ENCODE data around the gene IL31RA. TPM values are rescaled to one million over a fixed set of nuclear protein-coding genes. Genes with fewer than 3 reads are reported as not detected.

IL31RA gene
- total RNA-seq, 6 donors from 2014 or later, result 0.31 TPM; not detected in 5

DNA sequence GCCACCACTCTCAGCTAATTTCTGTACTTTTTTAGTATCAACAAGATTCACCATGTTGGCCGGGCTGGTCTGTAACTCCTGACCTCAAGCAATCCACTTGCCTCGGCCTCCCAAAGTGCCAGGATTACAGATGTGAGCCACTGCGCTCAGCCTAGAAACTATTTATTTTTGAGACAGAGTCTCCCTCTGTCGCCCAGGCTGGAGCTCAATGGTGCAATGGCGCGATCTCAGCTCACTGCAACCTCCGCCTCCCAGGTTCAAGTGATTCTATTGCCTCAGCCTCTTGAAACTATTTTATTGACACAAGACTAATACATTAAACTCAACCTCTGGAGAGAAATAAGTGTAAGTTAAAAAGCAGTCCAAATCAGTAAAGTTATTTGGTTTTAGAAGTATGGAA is 109.6 kb downstream of the IL31RA start:
- WGBS, 2 donors, result 70 to 87% methylated on average over 7 of the region's 7 CpGs
- peak; percentile 35 to 55 for ATAC-seq (ENCODE audit: low FRiP score in 2 of 2)

DNA sequence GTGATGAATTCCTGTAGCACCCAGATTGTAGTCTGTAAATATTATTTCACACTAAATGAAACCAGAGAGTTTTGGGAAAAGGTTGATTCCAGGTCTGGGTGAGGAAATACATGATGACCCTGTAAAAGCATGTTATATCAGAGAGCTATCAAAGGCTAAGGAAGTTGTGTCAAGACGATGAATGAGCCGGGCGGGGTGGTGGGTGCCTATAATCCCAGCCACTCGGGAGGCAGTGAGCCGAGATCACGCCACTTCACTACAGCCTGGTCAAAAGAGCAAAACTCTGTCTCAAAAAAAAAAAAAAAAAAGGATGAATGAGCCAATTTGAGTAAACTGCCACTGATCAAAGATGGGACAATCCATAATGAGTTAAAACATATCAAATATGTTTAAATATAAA is 114.4 kb downstream of the IL31RA start:
- no peak for DNase-seq
- WGBS, 2 donors, result 58 to 66% methylated on average over 6 of the region's 6 CpGs
- Histone ChIP-seq H3K4me3 (no peak overlapping the region), H3K27ac (peak overlapping the region in 2 of 4 donors; percentile 5 to 53), H3K27me3 (no peaks in the 10 kb centered on the region), H3K36me3 (peaks cover 7 to 56% (median 25%) of the 10 kb centered on the region in 4 donors), H3K4me1 (peaks cover 0 to 20% (median 15%) of the 10 kb centered on the region in 4 donors), H3K9me3 (no peaks in the 10 kb centered on the region)
- ATAC-seq (ENCODE audit: low FRiP score in 2 of 2), result no peak
- TF ChIP-seq POLR2A (IDR thresholded peaks at IDR 0.05) (no peak), EP300 (IDR thresholded peaks at IDR 0.05) (no peak), POLR2AphosphoS5 (IDR thresholded peaks at IDR 0.05) (no peak)
- TF ChIP-seq, protein P1, sequence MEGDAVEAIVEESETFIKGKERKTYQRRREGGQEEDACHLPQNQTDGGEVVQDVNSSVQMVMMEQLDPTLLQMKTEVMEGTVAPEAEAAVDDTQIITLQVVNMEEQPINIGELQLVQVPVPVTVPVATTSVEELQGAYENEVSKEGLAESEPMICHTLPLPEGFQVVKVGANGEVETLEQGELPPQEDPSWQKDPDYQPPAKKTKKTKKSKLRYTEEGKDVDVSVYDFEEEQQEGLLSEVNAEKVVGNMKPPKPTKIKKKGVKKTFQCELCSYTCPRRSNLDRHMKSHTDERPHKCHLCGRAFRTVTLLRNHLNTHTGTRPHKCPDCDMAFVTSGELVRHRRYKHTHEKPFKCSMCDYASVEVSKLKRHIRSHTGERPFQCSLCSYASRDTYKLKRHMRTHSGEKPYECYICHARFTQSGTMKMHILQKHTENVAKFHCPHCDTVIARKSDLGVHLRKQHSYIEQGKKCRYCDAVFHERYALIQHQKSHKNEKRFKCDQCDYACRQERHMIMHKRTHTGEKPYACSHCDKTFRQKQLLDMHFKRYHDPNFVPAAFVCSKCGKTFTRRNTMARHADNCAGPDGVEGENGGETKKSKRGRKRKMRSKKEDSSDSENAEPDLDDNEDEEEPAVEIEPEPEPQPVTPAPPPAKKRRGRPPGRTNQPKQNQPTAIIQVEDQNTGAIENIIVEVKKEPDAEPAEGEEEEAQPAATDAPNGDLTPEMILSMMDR (IDR thresholded peaks at IDR 0.05), result no peak

More for the DNA sequence above, 109.6 kb downstream of the IL31RA start:
- Histone ChIP-seq H3K4me1 (peaks cover 0 to 10% (median 6%) of the 10 kb centered on the region in 4 donors), H3K36me3 (peaks cover 22 to 78% (median 44%) of the 10 kb centered on the region in 4 donors), H3K27me3 (no peaks in the 10 kb centered on the region), H3K4me3 (no peak overlapping the region), H3K27ac (no peak overlapping the region), H3K9me3 (no peaks in the 10 kb centered on the region)
- TF ChIP-seq EP300 (IDR thresholded peaks at IDR 0.05), result no peak
- TF ChIP-seq POLR2A (IDR thresholded peaks at IDR 0.05), result no peak
- TF ChIP-seq, protein P1 (IDR thresholded peaks at IDR 0.05), result no peak
- TF ChIP-seq POLR2AphosphoS5 (IDR thresholded peaks at IDR 0.05), result no peak
- peak in 1 of 2 donors; percentile 56 for DNase-seq

DNA sequence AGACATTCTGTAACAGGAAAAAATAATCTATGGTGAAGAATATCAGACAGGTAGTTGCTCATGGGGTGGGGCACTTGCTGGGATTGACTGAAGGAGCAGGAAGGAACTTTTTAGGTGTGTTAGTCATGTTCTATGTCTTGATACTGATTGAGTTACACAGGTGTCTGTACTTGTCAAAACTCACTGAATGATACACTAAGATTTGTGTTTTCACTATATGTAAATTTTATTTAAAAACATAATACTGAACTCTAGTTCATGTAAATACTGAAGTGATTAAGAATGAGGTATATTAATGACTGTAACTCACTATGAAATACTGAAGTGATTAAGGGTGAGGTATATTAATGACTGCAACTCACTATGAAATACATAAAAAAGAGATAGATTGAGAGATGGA is 115.1 kb downstream of the IL31RA start:
- H3K27me3 ChIP-seq, result no peaks in the 10 kb centered on the region
- no peak overlapping the region for H3K4me3 ChIP-seq
- no peaks in the 10 kb centered on the region for H3K9me3 ChIP-seq
- no peak overlapping the region for H3K27ac ChIP-seq
- peaks cover 7 to 48% (median 19%) of the 10 kb centered on the region in 4 donors for H3K36me3 ChIP-seq
- no peak for DNase-seq
- peaks cover 0 to 22% (median 11%) of the 10 kb centered on the region in 4 donors for H3K4me1 ChIP-seq
- no peak for ATAC-seq (ENCODE audit: low FRiP score in 2 of 2)
- TF ChIP-seq, protein P1 (IDR thresholded peaks at IDR 0.05), result no peak
- no peak for TF ChIP-seq POLR2AphosphoS5 (IDR thresholded peaks at IDR 0.05)

DNA sequence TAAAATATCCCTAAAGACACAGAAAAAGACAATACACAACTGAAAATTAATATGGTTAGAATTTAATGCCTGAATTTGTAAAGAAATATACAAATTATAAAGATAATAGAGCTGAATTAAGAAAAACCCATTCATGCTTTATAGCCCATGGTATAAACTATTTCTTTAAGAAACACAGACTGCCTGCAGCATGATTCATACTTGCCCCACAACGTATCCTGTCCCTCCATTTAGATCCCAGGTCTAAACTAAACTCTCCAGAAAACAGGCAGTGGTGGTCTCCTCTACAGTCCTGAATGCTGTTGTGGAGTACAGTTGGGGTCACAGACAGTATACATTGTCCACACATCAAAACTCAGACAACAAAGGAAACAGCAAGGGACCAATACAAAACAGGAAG is 118.8 kb downstream of the IL31RA start:
- Histone ChIP-seq H3K27me3 (no peaks in the 10 kb centered on the region), H3K27ac (no peak overlapping the region), H3K9me3 (no peaks in the 10 kb centered on the region), H3K36me3 (peaks cover 4 to 55% (median 12%) of the 10 kb centered on the region in 4 donors), H3K4me3 (no peak overlapping the region), H3K4me1 (peaks cover 0 to 16% (median 8%) of the 10 kb centered on the region in 4 donors)
- no peak for TF ChIP-seq POLR2AphosphoS5 (IDR thresholded peaks at IDR 0.05)
- TF ChIP-seq, protein P1 (IDR thresholded peaks at IDR 0.05), result no peak
- TF ChIP-seq POLR2A (IDR thresholded peaks at IDR 0.05), result no peak
- no peak for TF ChIP-seq EP300 (IDR thresholded peaks at IDR 0.05)
- no peak for DNase-seq
- ATAC-seq (ENCODE audit: low FRiP score in 2 of 2), result no peak
- WGBS, 2 donors, result 48 to 50% methylated on average over 1 of the region's 1 CpG

Small RNA genes lying within 50 kb of the gene (small RNA-seq; reads per million reads assigned to genes)
- 0 reads per million in 4 donors for gene AC016596.1

Other genes with a start within 250 kb of the IL31RA start
- gene SLC38A9, start 139.0 kb upstream of the IL31RA start, total RNA-seq, result 10 to 100 TPM; 14.4 to 41.9 (median 19.9) TPM
- gene DDX4, start 113.3 kb upstream of the IL31RA start, total RNA-seq, result not detected
- gene IL6ST, start 143.6 kb downstream of the IL31RA start, total RNA-seq, result 100 to 1,000 TPM; 177 to 383 (median 300) TPM

All from upper lobe of left lung (tissue), 6 donors.